ENCODE data around the gene TSSK6. TPM values are rescaled to one million over a fixed set of nuclear protein-coding genes. Genes with fewer than 3 reads are reported as not detected.

The TSSK6 gene
- total and polyA plus RNA-seq, 4 experiments from 2014 or later: 1.1 to 10.4 (median 5.8) TPM

DNA sequence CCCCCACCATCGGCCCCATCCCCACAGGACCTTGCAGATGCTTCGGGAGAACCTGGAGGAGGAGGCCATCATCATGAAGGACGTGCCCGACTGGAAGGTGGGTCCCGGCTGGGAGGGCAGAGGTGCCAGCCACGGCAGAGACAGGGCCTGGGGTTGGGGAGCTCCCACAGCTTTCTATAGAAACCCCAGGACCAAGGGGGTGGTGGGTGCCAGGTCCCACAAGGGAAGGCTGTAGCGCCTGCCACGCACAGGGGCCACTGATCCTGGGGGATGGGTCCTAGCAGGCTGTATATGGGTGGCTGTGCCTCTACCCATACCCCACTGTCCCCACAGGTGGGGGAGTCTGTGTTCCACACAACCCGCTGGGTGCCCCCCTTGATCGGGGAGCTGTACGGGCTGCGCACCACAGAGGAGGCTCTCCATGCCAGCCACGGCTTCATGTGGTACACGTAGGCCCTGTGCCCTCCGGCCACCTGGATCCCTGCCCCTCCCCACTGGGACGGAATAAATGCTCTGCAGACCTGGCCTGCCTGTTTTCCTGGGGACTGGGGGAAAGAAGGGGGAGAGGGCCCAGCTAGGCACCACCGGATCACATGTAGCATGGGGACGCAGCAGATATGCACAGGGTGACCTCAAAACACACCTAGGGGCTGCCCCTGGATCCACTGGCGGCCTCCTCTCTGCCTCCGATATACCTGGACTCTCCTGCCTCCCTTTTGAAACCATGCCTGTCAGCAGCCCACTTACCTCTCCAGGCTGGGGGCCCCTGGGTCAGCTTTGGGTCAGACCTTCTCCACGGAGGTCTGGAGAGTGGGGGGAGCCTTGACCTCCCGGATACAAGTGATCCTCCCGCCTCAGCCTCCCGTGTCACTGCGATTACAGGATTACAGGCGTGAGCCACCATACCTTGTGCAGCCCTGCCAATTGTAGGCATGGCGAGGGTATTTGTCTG, 12.6 kb upstream of the TSSK6 start:
- no peaks in the 10 kb centered on the region for H3K9me3 Mint-ChIP-seq
- intact Hi-C loops (cut with micrococcal nuclease): no loop called here
- peaks cover 4 to 14% (median 9%) of the 10 kb centered on the region in 4 donors for H3K4me1 Mint-ChIP-seq
- H3K36me3 Mint-ChIP-seq: peaks cover 9 to 38% of the 10 kb centered on the region in 2 donors
- no peaks in the 10 kb centered on the region for H3K27me3 Mint-ChIP-seq
- Histone ChIP-seq H3K27ac (ENCODE audit: low read depth, low read length) (no peak overlapping the region), H3K4me1 (ENCODE audit: insufficient read depth, low read length) (peaks cover 11% of the 10 kb centered on the region), H3K36me3 (ENCODE audit: insufficient read depth, low read length) (peaks cover 26% of the 10 kb centered on the region), H3K9me3 (ENCODE audit: control insufficient read depth in 1 of 2, low read length in 2 of 2) (no peaks in the 10 kb centered on the region), H3K27me3 (ENCODE audit: insufficient read depth, low read length) (no peaks in the 10 kb centered on the region), H3K4me3 (ENCODE audit: low read length in 2 of 2) (no peak overlapping the region)
- H3K4me3 Mint-ChIP-seq: no peak overlapping the region
- CTCF ChIA-PET (ENCODE audit: partially characterized antibody): interaction anchor here (1.2 kb wide), 1 partner anchor 116 kb away, joined by 3 read pairs; the partner anchor contains the start of gene GMIP
- POLR2A ChIA-PET (ENCODE audit: partially characterized antibody): interaction anchor here (1.2 to 1.7 kb wide), 2 partner anchors 11 to 116 kb away, joined by 3 to 4 read pairs; partner anchors contain the start of gene GMIP
- peak in 1 of 5 donors; percentile 22 for DNase-seq
- H3K27ac Mint-ChIP-seq: peak overlapping the region in 2 of 7 donors; percentile 13 to 22

DNA sequence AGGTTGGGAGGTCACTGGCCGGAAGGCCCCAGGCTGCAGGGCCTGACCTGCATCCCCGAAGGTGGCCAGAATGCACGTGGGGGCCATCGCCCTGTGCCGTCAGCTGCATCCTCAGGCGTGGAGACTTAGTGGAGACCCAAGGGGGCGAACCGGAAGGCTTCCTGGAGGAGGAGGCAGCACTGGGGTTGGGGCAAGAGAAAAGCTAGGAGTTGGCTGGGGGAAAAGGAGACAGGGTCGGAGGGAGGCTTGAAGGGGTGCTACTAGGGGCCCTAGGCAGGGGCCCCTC, 12.0 kb upstream of the TSSK6 start:
- Histone ChIP-seq H3K9me3 (ENCODE audit: control insufficient read depth in 1 of 2, low read length in 2 of 2) (no peaks in the 10 kb centered on the region), H3K4me3 (ENCODE audit: low read length in 2 of 2) (no peak overlapping the region), H3K27me3 (ENCODE audit: insufficient read depth, low read length) (no peaks in the 10 kb centered on the region), H3K27ac (ENCODE audit: low read depth, low read length) (no peak overlapping the region), H3K4me1 (ENCODE audit: insufficient read depth, low read length) (peaks cover 5% of the 10 kb centered on the region), H3K36me3 (ENCODE audit: insufficient read depth, low read length) (peaks cover 26% of the 10 kb centered on the region)
- Mint-ChIP-seq H3K27ac (peak overlapping the region in 2 of 7 donors; percentile 13 to 41), H3K4me3 (no peak overlapping the region), H3K9me3 (no peaks in the 10 kb centered on the region), H3K27me3 (no peaks in the 10 kb centered on the region), H3K36me3 (peaks cover 9 to 40% of the 10 kb centered on the region in 2 donors), H3K4me1 (peaks cover 5 to 15% (median 9%) of the 10 kb centered on the region in 4 donors)
- ChIA-PET CTCF (ENCODE audit: partially characterized antibody) (interaction anchor here (1.2 kb wide), 1 partner anchor 116 kb away, joined by 3 read pairs; the partner anchor contains the start of gene GMIP), POLR2A (ENCODE audit: partially characterized antibody) (interaction anchor here (1.2 to 1.7 kb wide), 2 partner anchors 11 to 116 kb away, joined by 3 to 4 read pairs; partner anchors contain the start of gene GMIP)
- intact Hi-C loops (cut with micrococcal nuclease): no loop called here
- peak in 1 of 5 donors; percentile 2 for DNase-seq

DNA sequence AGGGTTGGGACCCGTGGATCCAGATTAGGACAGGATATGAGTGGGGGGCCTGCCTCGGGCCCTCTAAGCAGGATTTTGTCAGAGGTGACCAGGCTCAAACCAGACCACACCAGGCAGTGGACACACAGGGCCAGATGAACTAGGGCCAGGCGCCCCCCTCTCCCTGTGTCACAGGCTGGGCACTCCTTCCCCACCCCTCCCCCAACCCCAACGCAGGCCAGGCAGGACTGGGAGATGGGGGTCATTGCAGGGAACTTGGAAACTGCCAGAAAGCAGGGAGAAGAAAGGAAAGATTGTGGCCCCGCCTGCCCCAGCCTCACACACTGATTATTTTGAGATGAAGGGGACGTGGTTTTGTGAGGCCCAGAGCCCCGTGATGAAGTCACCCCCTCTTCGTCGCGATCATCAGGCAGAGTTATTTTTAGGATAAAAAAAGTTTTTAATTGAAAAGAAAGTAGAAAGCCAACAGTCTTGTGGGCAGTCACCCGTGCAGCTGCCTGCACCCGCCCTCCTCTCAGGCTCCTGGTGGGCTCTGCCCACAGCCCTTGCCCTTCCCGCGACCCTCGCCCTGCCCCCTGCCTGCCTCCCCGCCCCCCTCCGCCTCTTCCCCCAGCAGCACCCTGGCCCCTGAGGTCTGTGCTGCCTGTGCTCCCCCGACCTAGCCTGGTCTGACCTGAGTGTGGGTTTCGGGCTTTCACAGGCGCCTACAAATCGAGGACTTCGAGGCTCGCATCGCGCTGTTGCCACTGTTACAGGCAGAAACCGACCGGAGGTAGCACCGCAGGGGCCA, 11.4 kb upstream of the TSSK6 start:
- H3K4me3 ChIP-seq (ENCODE audit: low read length in 2 of 2): no peak overlapping the region
- no peak for DNase-seq
- H3K27me3 Mint-ChIP-seq: no peaks in the 10 kb centered on the region
- H3K36me3 ChIP-seq (ENCODE audit: insufficient read depth, low read length): peaks cover 26% of the 10 kb centered on the region
- H3K4me3 Mint-ChIP-seq: no peak overlapping the region
- H3K36me3 Mint-ChIP-seq: peaks cover 9 to 36% of the 10 kb centered on the region in 2 donors
- intact Hi-C loops (cut with micrococcal nuclease): no loop called here
- H3K27ac ChIP-seq (ENCODE audit: low read depth, low read length): no peak overlapping the region
- no peaks in the 10 kb centered on the region for H3K9me3 ChIP-seq (ENCODE audit: control insufficient read depth in 1 of 2, low read length in 2 of 2)
- ChIA-PET POLR2A (ENCODE audit: partially characterized antibody) (interaction anchor here (1.2 to 1.7 kb wide), 2 partner anchors 10 to 117 kb away, joined by 3 to 4 read pairs; partner anchors contain the start of gene GMIP), CTCF (ENCODE audit: partially characterized antibody) (no interaction called here)
- H3K27me3 ChIP-seq (ENCODE audit: insufficient read depth, low read length): no peaks in the 10 kb centered on the region
- H3K9me3 Mint-ChIP-seq: no peaks in the 10 kb centered on the region
- peak overlapping the region in 1 of 7 donors; percentile 13 for H3K27ac Mint-ChIP-seq
- H3K4me1 ChIP-seq (ENCODE audit: insufficient read depth, low read length): no peaks in the 10 kb centered on the region
- peaks cover 2 to 10% (median 4%) of the 10 kb centered on the region in 4 donors for H3K4me1 Mint-ChIP-seq

DNA sequence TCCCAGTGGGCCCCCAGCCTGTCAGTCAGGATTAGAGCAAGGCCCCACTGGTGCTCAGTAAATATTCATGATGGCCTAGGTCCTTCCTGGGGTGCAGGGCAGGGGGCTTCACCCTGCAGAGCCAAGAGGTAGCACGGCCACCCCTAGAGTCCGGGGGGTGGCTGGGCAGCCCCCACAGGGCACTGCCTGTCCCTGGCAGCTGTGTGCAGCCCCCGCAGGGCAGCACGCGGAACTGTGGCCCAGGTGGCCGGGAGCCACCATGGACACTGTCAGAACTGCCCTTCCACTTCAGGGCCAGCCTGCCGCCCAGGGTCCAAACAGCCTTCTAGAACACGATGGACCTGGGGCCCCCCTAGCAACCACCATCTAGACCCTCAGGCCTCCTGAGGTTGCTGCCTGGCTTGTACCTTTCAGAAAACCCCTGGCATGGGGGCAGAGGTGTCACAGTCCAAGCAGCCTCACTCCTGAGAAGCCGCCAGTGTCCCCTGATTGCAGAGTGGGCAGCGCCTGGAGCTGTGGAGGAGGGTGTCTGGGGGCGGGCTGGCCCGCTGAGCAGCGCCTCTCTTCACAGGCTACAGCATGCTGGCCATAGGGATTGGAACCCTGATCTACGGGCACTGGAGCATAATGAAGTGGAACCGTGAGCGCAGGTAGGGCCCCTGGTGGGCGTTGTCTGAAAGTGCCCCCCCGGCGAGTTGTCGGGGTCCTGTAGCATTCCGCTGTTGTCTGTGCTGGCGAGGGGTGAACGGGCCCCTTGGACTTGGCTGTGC, 10.4 kb upstream of the TSSK6 start:
- ChIA-PET CTCF (ENCODE audit: partially characterized antibody) (no interaction called here), POLR2A (ENCODE audit: partially characterized antibody) (no interaction called here)
- Histone ChIP-seq H3K27ac (ENCODE audit: low read depth, low read length) (no peak overlapping the region), H3K36me3 (ENCODE audit: insufficient read depth, low read length) (peaks cover 26% of the 10 kb centered on the region), H3K4me1 (ENCODE audit: insufficient read depth, low read length) (no peaks in the 10 kb centered on the region), H3K9me3 (ENCODE audit: control insufficient read depth in 1 of 2, low read length in 2 of 2) (no peaks in the 10 kb centered on the region), H3K4me3 (ENCODE audit: low read length in 2 of 2) (no peak overlapping the region), H3K27me3 (ENCODE audit: insufficient read depth, low read length) (no peaks in the 10 kb centered on the region)
- Mint-ChIP-seq H3K27me3 (no peaks in the 10 kb centered on the region), H3K4me1 (peaks cover 3 to 13% (median 8%) of the 10 kb centered on the region in 4 donors), H3K4me3 (no peak overlapping the region), H3K36me3 (peaks cover 8 to 36% of the 10 kb centered on the region in 2 donors), H3K27ac (peak overlapping the region in 1 of 7 donors; percentile 77), H3K9me3 (no peaks in the 10 kb centered on the region)
- intact Hi-C loops (cut with micrococcal nuclease): no loop called here
- DNase-seq: peak in 1 of 5 donors; percentile 9

DNA sequence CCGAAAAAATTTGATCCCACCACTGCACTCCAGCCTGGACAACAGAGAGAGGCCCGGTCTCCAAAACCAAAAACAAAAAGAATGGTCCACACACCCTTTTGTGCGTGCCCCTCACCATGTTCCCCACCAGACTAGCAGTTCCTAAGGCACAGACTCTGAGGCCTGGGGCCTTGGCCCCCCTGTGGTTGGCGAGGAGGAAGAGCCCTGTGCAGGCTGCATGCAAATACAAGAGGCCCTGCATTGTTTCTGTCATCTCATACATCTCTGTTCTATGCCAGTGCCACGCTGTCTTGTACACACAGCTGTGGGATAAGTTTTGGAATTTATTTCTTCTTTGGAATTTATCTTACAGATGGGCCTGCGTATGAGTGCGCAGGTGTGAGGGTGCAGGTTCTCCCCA, 8.7 kb upstream of the TSSK6 start:
- Histone ChIP-seq H3K4me1 (ENCODE audit: insufficient read depth, low read length) (peaks cover 7% of the 10 kb centered on the region), H3K9me3 (ENCODE audit: control insufficient read depth in 1 of 2, low read length in 2 of 2) (no peaks in the 10 kb centered on the region), H3K27me3 (ENCODE audit: insufficient read depth, low read length) (no peaks in the 10 kb centered on the region), H3K27ac (ENCODE audit: low read depth, low read length) (no peak overlapping the region), H3K36me3 (ENCODE audit: insufficient read depth, low read length) (peaks cover 26% of the 10 kb centered on the region), H3K4me3 (ENCODE audit: low read length in 2 of 2) (no peak overlapping the region)
- Mint-ChIP-seq H3K27me3 (no peaks in the 10 kb centered on the region), H3K4me3 (no peak overlapping the region), H3K9me3 (no peaks in the 10 kb centered on the region), H3K36me3 (peaks cover 15 to 44% of the 10 kb centered on the region in 2 donors), H3K27ac (peak overlapping the region in 2 of 7 donors; percentile 32 to 64), H3K4me1 (peaks cover 11 to 28% (median 20%) of the 10 kb centered on the region in 4 donors)
- intact Hi-C loops (cut with micrococcal nuclease): no loop called here
- ChIA-PET CTCF (ENCODE audit: partially characterized antibody) (no interaction called here), POLR2A (ENCODE audit: partially characterized antibody) (no interaction called here)
- DNase-seq: no peak

DNA sequence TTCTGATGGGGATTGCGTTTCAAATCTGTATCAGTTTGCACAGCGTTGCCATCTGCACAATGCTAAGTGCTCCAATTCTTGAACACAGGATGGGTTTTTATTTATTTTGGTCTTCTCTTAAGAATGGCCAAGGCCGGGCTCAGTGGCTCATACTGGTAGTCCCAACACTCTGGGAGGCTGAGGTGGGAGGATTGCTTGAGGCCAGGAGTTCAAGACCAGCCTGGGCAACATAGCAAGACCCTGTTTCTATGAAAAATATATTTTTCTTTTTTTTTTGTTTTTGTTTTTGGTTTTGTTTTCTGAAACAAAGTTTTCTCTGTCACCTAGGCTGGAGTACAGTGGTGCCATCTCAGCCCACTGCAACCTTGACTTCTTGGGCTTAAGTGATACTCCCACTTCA, 7.8 kb upstream of the TSSK6 start:
- intact Hi-C loops (cut with micrococcal nuclease): no loop called here
- ChIA-PET CTCF (ENCODE audit: partially characterized antibody) (no interaction called here), POLR2A (ENCODE audit: partially characterized antibody) (no interaction called here)
- peaks cover 15 to 42% of the 10 kb centered on the region in 2 donors for H3K36me3 Mint-ChIP-seq
- no peaks in the 10 kb centered on the region for H3K27me3 Mint-ChIP-seq
- no peak overlapping the region for H3K27ac Mint-ChIP-seq
- no peak for DNase-seq
- Histone ChIP-seq H3K27ac (ENCODE audit: low read depth, low read length) (no peak overlapping the region), H3K4me1 (ENCODE audit: insufficient read depth, low read length) (peaks cover 8% of the 10 kb centered on the region), H3K36me3 (ENCODE audit: insufficient read depth, low read length) (peaks cover 23% of the 10 kb centered on the region), H3K9me3 (ENCODE audit: control insufficient read depth in 1 of 2, low read length in 2 of 2) (no peaks in the 10 kb centered on the region), H3K27me3 (ENCODE audit: insufficient read depth, low read length) (no peaks in the 10 kb centered on the region), H3K4me3 (ENCODE audit: low read length in 2 of 2) (no peak overlapping the region)
- H3K4me1 Mint-ChIP-seq: peaks cover 11 to 28% (median 21%) of the 10 kb centered on the region in 4 donors
- no peaks in the 10 kb centered on the region for H3K9me3 Mint-ChIP-seq
- no peak overlapping the region for H3K4me3 Mint-ChIP-seq
